Esophagus muscularis mucosa (tissue), 4 donors: ENCODE measurements around the gene TUBGCP3. TPM values are rescaled to one million over a fixed set of nuclear protein-coding genes. Genes with fewer than 3 reads are reported as not detected.

Source experiments
- DNase-seq: peaks from one replicate; pipeline ENCODE4 v3.0.0-alpha.2; 2017; ENCODE audit errors: extremely low spot score
- H3K27ac ChIP-seq, 4 donors: fragments of 200-600 bp; sonication (generic); replicated peaks in 1 of 4; 1 replicate in 3 of 4; 2 replicates in 1 of 4; pipeline ENCODE4 v1.5.1; 2016 to 2019; ENCODE audit warnings: mild to moderate bottlenecking in 1 of 4
- H3K27me3 ChIP-seq, 4 donors: fragments of 200-600 bp; sonication (generic); one replicate each; pipeline versions ENCODE4 v1.5.1 to v1.6.0; 2016 to 2019
- H3K36me3 ChIP-seq, 4 donors: fragments of 200-600 bp; sonication (generic); one replicate each; pipeline ENCODE4 v1.5.1; 2016 to 2019
- H3K4me1 ChIP-seq, 4 donors: fragments of 200-600 bp; sonication (generic); one replicate each; pipeline ENCODE4 v1.5.1; 2016 to 2019
- H3K4me3 ChIP-seq, 4 donors: fragments of 200-600 bp; sonication (generic); 1 replicate in 2 of 4; 2 replicates in 2 of 4; pipeline ENCODE4 v1.5.1; 2016 to 2019; ENCODE audit warnings: mild to moderate bottlenecking in 4 of 4, moderate library complexity in 1 of 4
- H3K9me3 ChIP-seq, 4 donors: fragments of 200-600 bp; sonication (generic); 1 replicate in 3 of 4; 2 replicates in 1 of 4; pipeline ENCODE4 v1.5.1; 2016 to 2019
- CTCF ChIP-seq, 3 experiments: fragments of 200-600 bp in 2 of 3; fragments of 450-650 bp in 1 of 3; sonication (generic) in 2 of 3; IDR thresholded peaks; one replicate each; pipeline ENCODE4 v1.5.1; 2017 to 2019; ENCODE audit warnings: antibody characterized with exemption in 3 of 3, mild to moderate bottlenecking in 2 of 3, moderate library complexity in 1 of 3
- EP300 ChIP-seq: sonication (generic); formaldehyde crosslinking; IDR thresholded peaks from one replicate; pipeline ENCODE4 v1.6.1; 2017; ENCODE audit warnings: antibody characterized with exemption
- POLR2A ChIP-seq: fragments of 450-650 bp; IDR thresholded peaks from one replicate; pipeline ENCODE4 v1.6.1; 2017; ENCODE audit warnings: antibody characterized with exemption, moderate library complexity, mild to moderate bottlenecking, low read depth
- POLR2AphosphoS5 ChIP-seq, 2 donors: sonication (generic); formaldehyde crosslinking; IDR thresholded peaks; one replicate each; pipeline ENCODE4 v1.6.1; 2017; ENCODE audit warnings: antibody characterized with exemption in 2 of 2
- WGBS: methylation state at CpG from one replicate; pipeline ENCODE4 v1.1.5; 2018; 5-methylcytosine and 5-hydroxymethylcytosine counted together
- intact Hi-C: fragments of 100-400 bp; cut with DNase I; formaldehyde crosslinking; loops from one replicate; pipeline ENCODE4 v1.15.1; 2023
- total RNA-seq, 4 donors: library from RNA; depleted of rRNA; stranded (reverse); fragments of >200 nt; gene quantifications; one replicate each; pipeline versions ENCODE4 v1.1.0 to v1.2.1, GENCODE V29; 2016

The TUBGCP3 gene
- total RNA-seq, 4 donors from 2014 or later: 25.2 to 33.6 (median 30.6) TPM

- Histone ChIP-seq H3K27me3 (peaks cover 0 to 78% (median 0%) of the 10 kb centered on the region in 4 donors), H3K4me3 (no peak overlapping the region), H3K4me1 (no peaks in the 10 kb centered on the region), H3K27ac (no peak overlapping the region), H3K9me3 (peaks cover 0 to 8% (median 3%) of the 10 kb centered on the region in 4 donors), H3K36me3 (no peaks in the 10 kb centered on the region)
- 86% methylated on average over 40 of the region's 43 CpGs for WGBS
- peak; percentile 70 for DNase-seq
- intact Hi-C loops: no loop called here
- TF ChIP-seq POLR2AphosphoS5 (IDR thresholded peaks at IDR 0.05) (no peak), CTCF (IDR thresholded peaks at IDR 0.05) (no peak), EP300 (no peak), POLR2A (no peak)
These were observed 136.2 kb downstream of the TUBGCP3 start for GRCh38 chr13:112451512-112452379.

GRCh38 chr13:112450904-112451240 lies 137.1 kb downstream of the TUBGCP3 start:
- no peaks in the 10 kb centered on the region for H3K36me3 ChIP-seq
- intact Hi-C loops: no loop called here
- DNase-seq: no peak
- no peak overlapping the region for H3K4me3 ChIP-seq
- TF ChIP-seq EP300 (no peak), CTCF (IDR thresholded peaks at IDR 0.05) (no peak), POLR2AphosphoS5 (IDR thresholded peaks at IDR 0.05) (no peak), POLR2A (no peak)
- H3K4me1 ChIP-seq: no peaks in the 10 kb centered on the region
- peaks cover 0 to 83% (median 0%) of the 10 kb centered on the region in 4 donors for H3K27me3 ChIP-seq
- 56% methylated on average over 9 of the region's 9 CpGs for WGBS
- no peak overlapping the region for H3K27ac ChIP-seq
- no peaks in the 10 kb centered on the region for H3K9me3 ChIP-seq

DNA sequence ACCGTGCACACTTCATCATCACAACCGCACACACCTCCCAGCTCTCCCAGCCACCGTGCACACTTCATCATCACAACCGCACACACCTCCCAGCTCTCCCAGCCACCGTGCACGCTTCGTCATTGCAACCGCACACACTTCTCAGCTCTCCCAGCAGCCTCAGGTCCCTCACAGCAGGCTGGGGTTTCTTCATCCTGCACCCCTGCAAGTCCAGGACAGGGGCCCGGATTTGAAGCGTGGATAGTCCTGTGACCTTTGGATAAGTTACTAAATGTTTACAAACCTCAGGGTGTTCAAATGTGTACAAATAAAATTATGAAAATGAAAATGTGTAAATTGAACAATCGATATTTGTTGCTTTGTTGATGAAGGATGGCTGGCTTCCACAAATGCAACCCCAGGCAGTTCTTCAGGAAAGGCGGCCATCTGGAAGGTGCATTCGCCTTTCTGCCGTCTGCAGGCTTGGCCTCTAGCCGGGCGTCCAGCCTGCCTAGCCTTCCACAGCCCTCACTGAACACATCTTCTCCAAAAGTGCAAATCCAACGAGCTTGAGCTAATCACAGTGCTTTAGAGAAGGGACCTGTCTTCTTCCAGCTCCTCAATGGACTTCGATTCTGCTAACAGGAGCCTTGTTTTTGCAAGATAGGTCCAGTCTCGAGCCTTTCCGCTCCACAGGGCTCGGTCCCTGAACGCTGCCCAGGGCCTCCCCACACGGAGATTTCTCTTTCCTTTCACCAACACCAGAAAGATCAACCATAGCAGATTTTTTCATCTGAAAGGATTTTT lies 137.6 kb downstream of the TUBGCP3 start:
- intact Hi-C loops: no loop called here
- 85% methylated on average over 21 of the region's 23 CpGs for WGBS

GRCh38 chr13:112449545-112449930 lies 138.4 kb downstream of the TUBGCP3 start:
- no peak for DNase-seq
- Histone ChIP-seq H3K36me3 (no peaks in the 10 kb centered on the region), H3K4me3 (no peak overlapping the region), H3K27ac (no peak overlapping the region), H3K4me1 (no peaks in the 10 kb centered on the region), H3K9me3 (no peaks in the 10 kb centered on the region), H3K27me3 (peaks cover 0 to 87% (median 3%) of the 10 kb centered on the region in 4 donors)
- TF ChIP-seq EP300 (no peak), POLR2AphosphoS5 (IDR thresholded peaks at IDR 0.05) (no peak), CTCF (IDR thresholded peaks at IDR 0.05) (no peak), POLR2A (no peak)
- WGBS: 82% methylated on average over 14 of the region's 16 CpGs
- intact Hi-C loops: no loop called here

More for the DNA sequence above, 137.6 kb downstream of the TUBGCP3 start:
- Histone ChIP-seq H3K4me3 (no peak overlapping the region), H3K36me3 (no peaks in the 10 kb centered on the region), H3K27ac (no peak overlapping the region), H3K27me3 (peaks cover 0 to 87% (median 2%) of the 10 kb centered on the region in 4 donors), H3K4me1 (no peaks in the 10 kb centered on the region), H3K9me3 (no peaks in the 10 kb centered on the region)
- DNase-seq: peak; percentile 72
- TF ChIP-seq POLR2A (no peak), EP300 (no peak), POLR2AphosphoS5 (IDR thresholded peaks at IDR 0.05) (no peak), CTCF (IDR thresholded peaks at IDR 0.05) (no peak)
